ENCODE data around the gene TRIM71. TPM values are rescaled to one million over a fixed set of nuclear protein-coding genes. Genes with fewer than 3 reads are reported as not detected.
A peak's percentile ranks its signal among the peaks of the same experiment; 100 is the strongest.

Gene TRIM71
- total RNA-seq, 2 donors from 2014 or later = not detected

DNA sequence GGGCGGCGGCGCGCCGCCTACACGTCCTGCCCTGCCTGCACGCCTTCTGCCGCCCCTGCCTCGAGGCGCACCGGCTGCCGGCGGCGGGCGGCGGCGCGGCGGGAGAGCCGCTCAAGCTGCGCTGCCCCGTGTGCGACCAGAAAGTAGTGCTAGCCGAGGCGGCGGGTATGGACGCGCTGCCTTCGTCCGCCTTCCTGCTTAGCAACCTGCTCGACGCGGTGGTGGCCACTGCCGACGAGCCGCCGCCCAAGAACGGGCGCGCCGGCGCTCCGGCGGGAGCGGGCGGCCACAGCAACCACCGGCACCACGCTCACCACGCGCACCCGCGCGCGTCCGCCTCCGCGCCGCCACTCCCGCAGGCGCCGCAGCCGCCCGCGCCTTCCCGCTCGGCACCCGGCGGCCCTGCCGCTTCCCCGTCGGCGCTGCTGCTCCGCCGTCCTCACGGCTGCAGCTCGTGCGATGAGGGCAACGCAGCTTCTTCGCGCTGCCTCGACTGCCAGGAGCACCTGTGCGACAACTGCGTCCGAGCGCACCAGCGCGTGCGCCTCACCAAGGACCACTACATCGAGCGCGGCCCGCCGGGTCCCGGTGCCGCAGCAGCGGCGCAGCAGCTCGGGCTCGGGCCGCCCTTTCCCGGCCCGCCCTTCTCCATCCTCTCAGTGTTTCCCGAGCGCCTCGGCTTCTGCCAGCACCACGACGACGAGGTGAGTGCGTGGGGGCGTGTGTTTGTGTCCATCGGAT is 602 bp downstream of the TRIM71 start:
- peak overlapping the region; percentile 67 for H3K4me3 ChIP-seq
- no peak for DNase-seq (ENCODE audit: low spot score)
- no peak for TF ChIP-seq CTCF (IDR thresholded peaks at IDR 0.05)
- no peak for ATAC-seq (ENCODE audit: insufficient number of reproducible peaks, low FRiP score, low read depth)
- H3K9me3 ChIP-seq = no peaks in the 10 kb centered on the region
- H3K27me3 ChIP-seq (replicated peaks; ENCODE audit: insufficient read depth) = peaks cover 26% of the 10 kb centered on the region
- no peak overlapping the region for H3K27ac ChIP-seq
- peaks cover 8 to 34% of the 10 kb centered on the region in 2 donors for H3K4me1 ChIP-seq (ENCODE audit: control insufficient read depth in 1 of 2, low read depth in 2 of 2)
- H3K36me3 ChIP-seq = no peaks in the 10 kb centered on the region

GRCh38 chr3:32818970-32819511 is 1.2 kb downstream of the TRIM71 start:
- Histone ChIP-seq H3K36me3 (no peaks in the 10 kb centered on the region), H3K27me3 (replicated peaks; ENCODE audit: insufficient read depth) (peaks cover 26% of the 10 kb centered on the region), H3K27ac (no peak overlapping the region), H3K4me3 (peak overlapping the region; percentile 67), H3K9me3 (no peaks in the 10 kb centered on the region), H3K4me1 (ENCODE audit: control insufficient read depth in 1 of 2, low read depth in 2 of 2) (peaks cover 8 to 34% of the 10 kb centered on the region in 2 donors)
- ATAC-seq (ENCODE audit: insufficient number of reproducible peaks, low FRiP score, low read depth) (no peak), DNase-seq (ENCODE audit: low spot score) (no peak)
- no peak for TF ChIP-seq CTCF (IDR thresholded peaks at IDR 0.05)

DNA sequence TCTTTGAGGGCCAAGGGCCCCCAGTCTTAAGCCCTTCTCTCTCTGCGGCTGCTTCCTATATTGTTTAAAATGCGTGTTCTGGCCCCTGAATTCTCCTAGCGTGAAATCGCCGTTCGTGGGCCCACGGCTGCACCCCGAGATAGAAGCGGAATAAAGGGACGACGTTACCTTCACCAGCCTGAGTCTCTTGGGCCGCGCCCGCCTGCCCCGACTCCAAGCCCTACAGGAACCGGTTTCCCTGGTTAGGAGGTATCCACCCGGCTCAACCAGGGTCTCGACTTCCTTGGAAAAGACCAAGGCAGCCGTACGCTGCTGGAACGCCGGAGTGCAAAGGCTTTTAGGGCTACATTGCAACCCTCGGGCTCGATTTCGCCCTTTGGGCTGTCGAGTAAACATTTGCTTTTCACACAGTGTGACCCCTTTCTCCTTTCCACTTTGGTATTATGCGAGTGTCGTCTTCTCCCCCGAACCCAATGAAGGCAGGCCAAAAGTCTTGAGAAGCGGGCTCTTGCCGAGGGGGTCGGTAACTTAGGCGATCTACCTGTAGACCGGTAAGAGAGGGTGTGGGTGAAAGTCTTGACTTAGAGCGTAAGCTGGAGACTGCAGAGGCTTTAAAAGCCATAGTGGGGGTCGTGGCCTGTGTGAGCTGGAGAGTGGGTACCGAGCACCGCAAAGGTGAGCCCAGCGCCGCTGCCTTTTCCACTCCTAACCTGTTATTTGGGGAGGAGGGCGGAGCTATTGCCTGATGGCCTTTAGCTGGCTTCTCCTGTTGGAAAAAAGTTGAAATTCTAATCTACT is 2.0 kb downstream of the TRIM71 start:
- Histone ChIP-seq H3K9me3 (no peaks in the 10 kb centered on the region), H3K27me3 (replicated peaks; ENCODE audit: insufficient read depth) (peaks cover 26% of the 10 kb centered on the region), H3K36me3 (no peaks in the 10 kb centered on the region), H3K27ac (no peak overlapping the region), H3K4me3 (no peak overlapping the region), H3K4me1 (ENCODE audit: control insufficient read depth in 1 of 2, low read depth in 2 of 2) (peaks cover 8 to 34% of the 10 kb centered on the region in 2 donors)
- ATAC-seq (ENCODE audit: insufficient number of reproducible peaks, low FRiP score, low read depth) (no peak), DNase-seq (ENCODE audit: low spot score) (no peak)
- no peak for TF ChIP-seq CTCF (IDR thresholded peaks at IDR 0.05)

DNA sequence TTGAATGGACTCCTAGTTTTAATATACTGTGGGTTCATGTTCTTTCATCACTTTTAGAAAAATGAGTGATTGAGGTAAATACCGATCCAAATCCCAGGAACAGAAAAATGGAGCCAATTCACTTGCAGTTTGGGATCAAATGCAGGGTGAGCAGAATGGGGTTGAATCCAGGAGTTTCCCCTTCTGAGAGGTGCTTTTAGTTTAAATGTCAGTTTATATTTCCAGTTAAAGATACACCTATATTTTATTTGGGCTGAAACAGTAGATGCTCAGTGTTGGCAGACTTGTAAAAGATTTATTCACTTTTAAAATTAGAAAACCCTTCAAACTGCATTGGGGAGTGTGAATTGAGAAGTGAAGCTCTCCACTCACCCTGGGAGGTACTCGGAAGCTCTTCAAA is 2.6 kb downstream of the TRIM71 start:
- Histone ChIP-seq H3K4me1 (ENCODE audit: control insufficient read depth in 1 of 2, low read depth in 2 of 2) (peaks cover 8 to 34% of the 10 kb centered on the region in 2 donors), H3K27ac (no peak overlapping the region), H3K36me3 (no peaks in the 10 kb centered on the region), H3K9me3 (no peaks in the 10 kb centered on the region), H3K27me3 (replicated peaks; ENCODE audit: insufficient read depth) (peaks cover 26% of the 10 kb centered on the region), H3K4me3 (no peak overlapping the region)
- no peak for TF ChIP-seq CTCF (IDR thresholded peaks at IDR 0.05)
- no peak for DNase-seq (ENCODE audit: low spot score)
- ATAC-seq (ENCODE audit: insufficient number of reproducible peaks, low FRiP score, low read depth) = no peak
